ENCODE results near the gene HSD3B2.

The HSD3B2 gene

GRCh38 chr1:119470377-119470776, 55.4 kb downstream of the HSD3B2 start:
- H3K27me3 ChIP-seq (ENCODE audit: insufficient read depth, low read depth, severe bottlenecking): no peaks in the 10 kb centered on the region
- no peak overlapping the region for H3K27ac ChIP-seq
- no peaks in the 10 kb centered on the region for H3K9me3 ChIP-seq (ENCODE audit: severe bottlenecking)
- H3K4me3 ChIP-seq (ENCODE audit: low read depth, low read length): no peak overlapping the region
- no peak for DNase-seq
- no peaks in the 10 kb centered on the region for H3K36me3 ChIP-seq
- TF ChIP-seq CTCF (IDR thresholded peaks at IDR 0.05; ENCODE audit: low read depth, low read length): no peak

- DNase-seq: no peak
- no peak overlapping the region for H3K4me3 ChIP-seq (ENCODE audit: low read depth, low read length)
- H3K36me3 ChIP-seq: no peaks in the 10 kb centered on the region
- H3K9me3 ChIP-seq (ENCODE audit: severe bottlenecking): no peaks in the 10 kb centered on the region
- no peaks in the 10 kb centered on the region for H3K27me3 ChIP-seq (ENCODE audit: insufficient read depth, low read depth, severe bottlenecking)
- no peak overlapping the region for H3K27ac ChIP-seq
- TF ChIP-seq CTCF (IDR thresholded peaks at IDR 0.05; ENCODE audit: low read depth, low read length): no peak
Observed at GRCh38 chr1:119470958-119471357, 56.0 kb downstream of the HSD3B2 start.

GRCh38 chr1:119471566-119471965, 56.6 kb downstream of the HSD3B2 start:
- no peak for TF ChIP-seq CTCF (IDR thresholded peaks at IDR 0.05; ENCODE audit: low read depth, low read length)

GRCh38 chr1:119472080-119472818, 57.3 kb downstream of the HSD3B2 start:
- Histone ChIP-seq H3K27me3 (ENCODE audit: insufficient read depth, low read depth, severe bottlenecking) (no peaks in the 10 kb centered on the region), H3K9me3 (ENCODE audit: severe bottlenecking) (no peaks in the 10 kb centered on the region), H3K4me3 (ENCODE audit: low read depth, low read length) (no peak overlapping the region), H3K27ac (no peak overlapping the region), H3K36me3 (no peaks in the 10 kb centered on the region)
- TF ChIP-seq CTCF (IDR thresholded peaks at IDR 0.05; ENCODE audit: low read depth, low read length): no peak
- DNase-seq: no peak

More at GRCh38 chr1:119471566-119471965, 56.6 kb downstream of the HSD3B2 start:
- no peak for DNase-seq
- H3K27ac ChIP-seq: no peak overlapping the region
- H3K36me3 ChIP-seq: no peaks in the 10 kb centered on the region
- H3K4me3 ChIP-seq (ENCODE audit: low read depth, low read length): no peak overlapping the region
- no peaks in the 10 kb centered on the region for H3K9me3 ChIP-seq (ENCODE audit: severe bottlenecking)
- H3K27me3 ChIP-seq (ENCODE audit: insufficient read depth, low read depth, severe bottlenecking): no peaks in the 10 kb centered on the region

Data from WERI-Rb-1 (cell line).